Stimulated activated CD4-positive, alpha-beta T cell treated with anti-CD3 and anti-CD28 coated beads, TNF-alpha, amount 100 ng/mL, for 24 hours (primary cell): ENCODE data around the gene IMP4.

Source experiments
- DNase-seq, 3 experiments: peaks; one replicate each; pipeline ENCODE4 v3.0.0-alpha.2; 2020; ENCODE audit warnings: low read depth in 3 of 3

IMP4 gene

DNA sequence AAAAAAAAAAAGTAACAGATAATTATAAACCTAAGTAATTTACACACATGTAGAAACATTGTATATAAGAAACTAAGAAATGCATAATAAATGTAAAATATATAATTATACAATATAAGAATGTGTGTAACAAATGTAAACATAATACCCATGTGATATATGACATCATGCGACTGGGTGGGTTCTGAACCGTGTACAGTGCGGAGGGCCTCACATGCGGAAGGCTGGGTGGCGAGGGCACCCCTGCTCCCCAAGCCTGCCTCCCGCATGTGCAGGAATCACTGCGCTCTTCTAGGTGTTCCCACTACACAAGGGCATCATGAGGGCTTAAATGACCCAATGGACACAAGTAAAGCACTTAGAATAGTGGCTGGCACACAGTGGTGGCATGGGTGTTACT is 15.2 kb downstream of the IMP4 start:
- DNase-seq: no peak

DNA sequence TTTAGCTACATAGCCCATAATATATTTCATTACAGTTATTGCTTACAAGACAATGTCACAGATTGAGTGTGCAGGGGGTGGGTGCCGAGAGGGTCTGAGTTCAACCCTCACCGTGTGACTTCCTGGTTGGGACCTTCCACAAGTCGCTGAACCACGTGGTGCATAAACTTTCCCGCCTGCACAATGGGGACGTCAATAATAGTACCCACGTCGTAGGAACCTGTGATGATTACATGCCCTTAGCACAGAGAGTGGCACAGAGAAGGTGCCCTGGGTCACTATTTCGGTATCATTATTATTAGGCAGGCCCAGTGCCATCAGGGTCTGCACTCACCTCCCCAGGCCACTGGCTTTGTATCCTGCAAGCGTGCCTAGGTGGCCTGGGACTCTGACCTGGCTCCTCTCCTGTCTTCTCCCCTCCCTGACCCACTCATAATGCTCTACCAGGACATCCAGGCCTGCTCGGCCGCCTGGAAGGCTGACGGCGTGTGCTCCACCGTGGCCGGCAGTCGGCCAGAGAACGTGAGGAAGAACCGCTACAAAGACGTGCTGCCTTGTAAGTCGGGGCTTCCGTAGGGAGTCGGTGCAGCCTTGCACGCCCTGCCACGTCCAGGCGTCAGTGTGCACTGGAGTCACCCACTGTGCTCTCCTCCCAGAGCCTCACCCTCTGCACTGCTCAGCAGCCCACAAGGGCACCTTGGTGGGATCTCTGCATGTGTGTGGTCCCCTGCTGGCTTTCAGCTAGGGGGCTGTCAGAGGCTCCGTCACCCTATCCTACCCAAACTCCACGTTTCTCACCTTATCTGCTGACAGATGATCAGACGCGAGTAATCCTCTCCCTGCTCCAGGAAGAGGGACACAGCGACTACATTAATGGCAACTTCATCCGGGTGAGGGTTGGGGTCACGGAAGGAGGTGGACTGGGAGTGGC is 16.0 kb downstream of the IMP4 start:
- no peak for DNase-seq

DNA sequence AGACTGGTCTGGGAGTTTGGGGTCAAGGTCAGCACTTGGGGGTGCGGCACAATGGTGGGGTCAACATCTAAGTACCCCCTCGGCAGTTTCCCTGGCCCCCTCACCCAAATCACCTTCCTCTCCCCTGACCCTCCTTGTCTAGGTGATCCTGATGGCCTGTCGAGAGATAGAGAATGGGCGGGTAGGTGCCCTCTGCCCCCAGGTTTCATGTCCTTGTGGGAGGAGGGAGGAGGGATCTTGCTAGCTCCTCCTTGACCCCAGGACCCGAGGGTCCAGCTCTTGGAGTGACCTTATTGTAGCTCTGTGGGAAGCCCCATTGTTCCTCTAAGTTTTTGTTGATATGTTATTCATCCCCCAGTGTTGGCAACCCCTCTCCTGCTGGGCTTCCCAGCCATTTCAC is 16.8 kb downstream of the IMP4 start:
- DNase-seq: no peak

DNA sequence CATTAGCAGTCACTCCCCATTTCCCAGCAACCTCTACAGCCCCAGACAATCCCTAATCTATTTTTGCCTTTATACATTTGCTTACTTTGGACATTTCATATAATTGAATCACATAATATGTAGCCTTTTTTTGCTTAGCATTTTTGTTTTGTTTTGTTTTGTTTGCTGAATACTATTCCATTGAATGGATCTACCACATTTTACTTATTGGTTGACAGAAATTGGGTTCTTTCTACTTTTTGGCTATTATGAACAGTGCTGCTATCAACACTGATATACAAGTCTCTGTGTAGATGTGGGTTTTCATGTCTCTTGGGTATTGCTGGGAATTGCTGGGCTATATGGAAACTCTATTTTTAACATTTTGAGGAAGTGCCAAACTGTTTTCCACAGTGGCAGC is 20.8 kb downstream of the IMP4 start:
- DNase-seq: no peak

DNA sequence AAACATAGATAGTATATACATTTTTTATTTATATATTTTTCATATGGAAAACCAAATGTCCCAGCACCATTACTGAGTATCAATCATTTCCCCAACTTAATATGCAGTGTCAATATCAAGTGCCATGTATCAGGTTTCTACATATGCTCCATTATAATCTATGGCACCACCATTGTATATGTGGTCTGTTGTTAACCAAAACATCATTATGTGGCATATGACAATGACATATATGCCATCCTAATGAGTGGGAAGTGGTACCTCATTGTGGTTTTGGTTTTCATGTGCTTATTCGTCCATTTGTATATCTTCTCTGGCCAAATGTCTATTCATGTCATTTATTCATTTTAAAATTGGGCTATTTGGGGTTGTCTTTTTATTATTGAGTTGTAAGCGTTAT is 22.4 kb downstream of the IMP4 start:
- no peak for DNase-seq

DNA sequence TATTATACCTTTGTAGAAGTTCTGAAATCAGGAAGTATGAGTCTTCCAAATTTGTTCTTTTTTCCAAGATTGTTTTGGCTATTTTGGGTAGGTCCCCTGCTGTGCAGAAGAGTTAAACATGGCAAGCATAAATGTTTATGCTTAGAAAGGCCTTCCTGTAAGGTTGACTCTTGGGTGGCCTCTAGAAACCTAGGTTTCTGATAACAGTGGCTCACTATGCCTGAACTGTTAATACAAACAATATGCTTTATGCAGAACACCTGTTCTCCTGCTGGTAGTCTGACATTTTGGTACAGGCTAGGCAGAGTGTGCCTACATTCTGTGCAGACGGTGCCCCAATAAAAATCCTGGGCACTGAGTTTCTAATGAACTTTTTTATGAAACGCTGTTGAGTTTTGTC is 23.3 kb downstream of the IMP4 start:
- DNase-seq: no peak

DNA sequence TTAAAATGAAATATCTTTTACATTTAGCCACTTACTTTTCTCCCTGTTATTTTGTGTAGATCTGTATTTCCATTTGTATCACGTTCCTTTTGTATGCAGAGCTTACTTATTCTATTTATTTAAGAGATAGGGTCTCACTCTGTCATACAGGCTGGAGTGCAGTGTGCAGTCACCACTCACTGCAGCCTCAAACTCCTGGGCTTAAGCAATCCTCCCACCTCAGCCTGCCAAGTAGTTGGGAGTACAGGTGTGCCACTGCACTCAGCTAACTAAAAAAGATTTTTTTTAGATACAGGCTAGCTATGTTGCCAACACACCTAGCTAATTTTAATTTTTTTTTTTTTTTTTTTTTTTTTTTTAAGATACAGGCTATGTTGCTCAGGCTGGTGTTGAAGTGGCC is 24.0 kb downstream of the IMP4 start:
- no peak for DNase-seq

DNA sequence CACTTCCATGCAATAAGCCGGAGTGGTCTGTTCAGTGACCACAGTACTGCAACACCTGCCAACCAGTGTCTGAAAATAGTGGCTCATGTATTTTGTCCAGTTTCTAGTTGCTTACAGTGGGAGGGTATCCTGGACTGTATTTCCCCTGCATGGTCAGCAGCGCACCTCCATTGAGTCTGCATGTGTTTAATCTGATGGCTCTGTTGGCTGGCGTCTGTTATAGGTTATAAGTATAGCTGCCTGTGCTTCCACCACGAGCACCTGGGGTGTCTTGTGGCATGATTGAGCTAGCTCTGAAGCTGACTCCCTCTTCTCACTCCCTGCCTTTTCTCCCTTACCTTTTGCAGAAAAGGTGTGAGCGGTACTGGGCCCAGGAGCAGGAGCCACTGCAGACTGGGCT is 26.1 kb downstream of the IMP4 start:
- DNase-seq: no peak

DNA sequence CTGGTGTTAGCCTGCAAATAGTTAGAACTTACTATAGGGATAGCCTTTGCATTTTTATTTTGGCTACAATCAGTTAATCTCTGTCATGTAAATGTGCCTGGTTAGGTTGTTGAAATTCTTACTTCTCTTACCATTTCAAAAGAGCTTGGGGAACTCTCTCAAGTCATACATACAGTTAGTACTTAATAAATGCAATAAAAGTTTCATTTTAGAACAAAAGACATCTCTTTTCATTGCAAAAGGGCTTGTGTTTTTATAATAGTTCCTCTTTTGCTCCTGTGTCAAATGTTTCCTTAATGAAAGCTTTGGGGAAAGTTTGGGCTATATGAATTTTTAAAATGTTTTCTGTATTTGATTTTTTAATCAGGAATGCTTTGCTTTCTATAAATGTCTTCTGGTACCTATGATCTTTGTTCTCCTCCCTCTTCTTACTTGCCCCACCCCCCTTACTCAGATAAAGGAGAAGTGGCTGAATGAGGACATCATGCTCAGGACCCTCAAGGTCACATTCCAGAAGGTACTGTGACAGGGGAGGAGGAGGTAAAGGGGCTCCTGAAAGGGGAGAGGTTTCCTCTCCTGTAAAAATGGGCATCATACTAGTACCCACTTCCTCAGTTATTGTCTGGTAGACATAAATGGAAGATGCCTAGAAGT is 26.7 kb downstream of the IMP4 start:
- no peak for DNase-seq

DNA sequence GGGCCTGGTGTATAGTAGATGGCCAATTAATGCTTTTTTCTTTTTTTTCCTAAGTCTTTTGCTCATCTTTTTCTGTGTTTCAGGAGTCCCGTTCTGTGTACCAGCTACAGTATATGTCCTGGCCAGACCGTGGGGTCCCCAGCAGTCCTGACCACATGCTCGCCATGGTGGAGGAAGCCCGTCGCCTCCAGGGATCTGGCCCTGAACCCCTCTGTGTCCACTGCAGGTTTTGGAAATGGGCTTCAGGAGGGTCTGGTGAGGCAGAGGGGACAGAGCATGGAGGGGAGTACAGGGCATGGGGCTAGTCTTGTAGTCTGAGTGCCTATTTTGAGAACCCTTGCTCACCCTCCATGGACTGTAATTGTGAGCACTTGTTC is 27.3 kb downstream of the IMP4 start:
- DNase-seq: no peak

DNA sequence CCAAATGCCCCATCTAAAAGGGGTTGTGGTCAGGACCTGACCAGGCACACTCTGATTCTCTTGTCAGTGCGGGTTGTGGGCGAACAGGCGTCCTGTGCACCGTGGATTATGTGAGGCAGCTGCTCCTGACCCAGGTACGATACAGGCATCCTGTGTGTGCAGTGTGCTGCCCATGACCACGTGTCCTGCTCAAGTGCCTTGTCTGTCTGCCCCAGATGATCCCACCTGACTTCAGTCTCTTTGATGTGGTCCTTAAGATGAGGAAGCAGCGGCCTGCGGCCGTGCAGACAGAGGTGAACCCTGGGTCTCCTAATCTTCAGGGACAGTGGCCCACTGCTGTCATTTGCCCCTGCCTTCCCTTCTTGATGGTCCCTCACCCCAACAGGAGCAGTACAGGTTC is 27.8 kb downstream of the IMP4 start:
- no peak for DNase-seq

DNA sequence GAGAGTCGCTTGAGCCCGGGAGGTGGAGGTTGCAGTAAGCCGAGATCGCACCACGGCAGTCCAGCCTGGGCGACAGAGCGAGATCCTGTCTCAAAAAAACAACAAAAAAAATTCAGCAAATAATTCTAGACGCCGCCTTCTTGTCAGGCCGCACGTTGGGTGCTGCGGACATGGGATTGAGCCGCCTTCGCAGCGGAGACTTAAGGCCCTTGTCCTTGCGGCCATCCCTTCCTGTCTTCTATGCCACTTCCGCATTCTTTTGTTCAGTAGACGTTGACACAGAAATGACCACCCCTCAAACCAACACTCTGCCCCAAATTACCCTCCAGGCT is 29.0 kb downstream of the IMP4 start:
- DNase-seq: no peak

DNA sequence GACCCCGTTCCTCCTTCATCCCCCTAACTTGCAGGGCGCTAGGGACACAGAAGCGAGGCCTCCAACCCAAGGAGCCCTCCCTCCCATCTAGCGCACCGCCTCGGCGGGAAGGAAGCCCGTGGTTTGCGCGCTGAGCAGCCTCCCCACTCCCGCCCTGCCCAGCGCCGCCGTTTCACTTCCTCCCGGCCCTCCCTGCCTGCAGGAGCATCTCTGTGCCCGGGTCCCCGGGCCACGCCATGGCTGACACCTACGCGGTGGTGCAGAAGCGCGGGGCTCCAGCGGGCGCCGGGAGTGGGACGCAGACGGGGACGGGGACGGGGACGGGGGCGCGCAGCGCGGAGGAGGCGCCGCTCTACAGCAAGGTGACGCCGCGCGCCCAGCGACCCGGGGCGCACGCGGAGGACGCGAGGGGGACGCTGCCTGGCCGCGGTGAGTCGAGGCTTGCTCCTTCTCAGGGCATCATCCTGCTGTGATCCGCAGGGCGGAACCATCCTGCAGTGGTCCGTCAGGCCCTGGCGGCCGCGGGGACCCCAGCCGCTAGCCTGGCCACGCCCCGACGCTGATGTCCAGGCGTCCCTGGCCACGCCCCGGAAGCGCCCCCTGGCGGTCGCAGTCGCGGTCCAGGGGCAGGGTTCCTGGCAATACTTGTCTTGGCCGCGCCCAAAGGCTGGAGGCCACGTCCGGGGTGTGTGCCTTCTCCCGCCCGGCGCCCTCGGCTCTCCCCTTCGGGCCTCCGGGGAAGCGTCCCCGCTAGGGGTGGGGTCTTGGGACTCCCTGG is 29.5 kb downstream of the IMP4 start:
- DNase-seq: peak; percentile 42 to 76 (median 44)

DNA sequence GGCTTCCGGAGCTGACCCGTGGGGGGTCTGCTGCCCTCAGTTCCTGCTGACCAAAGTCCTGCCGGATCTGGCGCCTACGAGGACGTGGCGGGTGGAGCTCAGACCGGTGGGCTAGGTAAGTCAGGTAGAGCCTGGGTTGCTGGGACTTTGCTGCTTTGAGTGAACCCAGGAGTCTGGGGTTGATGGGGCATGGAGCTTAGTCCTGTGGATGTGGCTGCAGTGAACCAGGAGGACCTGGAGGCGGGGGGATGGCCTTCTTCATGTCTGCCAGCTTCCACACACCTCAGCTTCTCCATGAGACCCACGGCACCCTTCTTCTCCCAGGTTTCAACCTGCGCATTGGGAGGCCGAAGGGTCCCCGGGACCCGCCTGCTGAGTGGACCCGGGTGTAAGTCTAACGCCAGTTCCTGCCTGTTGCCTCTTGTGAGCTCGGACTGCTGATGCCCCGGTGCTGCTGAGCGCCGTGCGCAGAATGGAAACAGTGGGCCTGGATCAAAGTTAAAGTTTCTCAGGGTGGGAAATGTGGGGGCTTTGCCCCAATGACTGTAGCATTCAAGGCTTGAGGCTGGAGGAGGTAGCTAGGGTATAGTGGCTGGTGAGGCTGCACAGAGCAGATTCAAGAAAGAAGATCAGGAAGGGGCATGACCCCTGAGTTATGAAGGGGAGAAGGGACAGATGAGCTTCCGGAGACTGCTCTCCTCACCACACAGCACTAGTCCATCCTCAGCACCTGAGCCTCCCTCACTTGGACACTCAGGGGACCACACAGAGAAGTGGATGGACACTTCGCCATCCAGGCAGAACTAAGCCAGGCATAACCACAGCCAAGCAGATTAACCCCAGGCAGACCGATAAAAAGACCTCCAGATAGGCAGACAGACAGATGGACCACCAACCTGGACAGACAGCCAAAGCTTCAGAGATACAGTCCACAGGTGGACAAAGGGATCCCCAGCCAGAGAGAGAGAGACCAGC is 30.4 kb downstream of the IMP4 start:
- no peak for DNase-seq

DNA sequence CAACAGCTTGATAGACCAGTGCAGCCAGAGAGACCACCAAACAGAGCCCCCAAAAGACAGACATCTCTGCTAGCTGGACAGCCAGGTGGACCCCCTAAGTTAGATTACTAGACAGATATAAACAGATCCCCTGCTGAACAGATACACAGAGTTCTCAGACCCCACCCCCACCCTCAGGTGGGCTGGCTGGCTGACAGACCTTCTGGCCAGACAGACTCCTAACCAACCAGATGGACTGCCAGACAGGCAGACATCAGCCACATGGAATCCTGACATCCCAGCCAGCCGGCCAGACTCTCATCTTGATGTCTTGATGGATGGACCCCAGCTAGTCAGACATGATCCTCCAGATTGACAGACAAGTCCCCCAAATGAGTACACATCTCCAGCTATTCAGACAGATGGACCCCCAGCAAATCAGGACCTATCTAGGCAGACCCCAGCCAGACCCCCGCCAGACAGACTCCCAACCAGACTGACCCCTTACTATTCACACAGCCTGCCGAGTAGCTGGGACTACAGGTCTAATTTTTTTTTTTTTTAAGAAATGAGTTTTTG is 31.2 kb downstream of the IMP4 start:
- DNase-seq: no peak

DNA sequence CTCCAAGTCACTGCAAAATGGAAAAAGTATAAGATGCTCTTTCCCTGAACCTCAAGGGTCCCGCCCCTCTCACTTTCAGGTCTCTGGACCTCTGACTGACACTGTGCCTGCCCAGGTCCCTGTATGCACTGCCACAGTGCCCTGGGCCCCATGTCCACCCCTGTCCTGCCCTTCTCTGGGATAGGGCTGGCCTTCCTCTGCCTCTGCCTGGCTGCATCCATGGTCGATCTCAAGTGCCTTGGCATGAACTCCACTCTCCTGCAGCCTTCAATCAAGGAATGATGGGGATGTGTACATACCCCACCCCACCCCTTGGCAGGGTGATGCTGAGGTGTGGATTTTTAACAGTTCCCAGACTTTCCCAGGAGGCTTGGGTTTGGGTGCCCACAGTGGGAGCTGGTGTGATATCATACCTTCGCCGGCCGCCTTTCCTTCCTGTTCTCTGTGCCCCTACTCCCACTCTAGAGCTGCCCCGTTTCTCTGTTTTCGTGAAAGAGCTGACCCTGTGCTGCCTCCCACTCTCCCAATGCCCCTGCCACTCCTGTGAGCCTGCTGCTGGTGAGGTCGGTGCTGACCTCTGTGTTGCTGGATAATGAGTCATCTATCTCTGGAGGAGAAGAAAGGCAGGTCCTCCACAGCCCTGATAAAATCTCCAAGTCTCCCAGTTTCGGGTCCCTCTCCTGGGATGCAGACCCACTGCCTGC is 32.0 kb downstream of the IMP4 start:
- no peak for DNase-seq

DNA sequence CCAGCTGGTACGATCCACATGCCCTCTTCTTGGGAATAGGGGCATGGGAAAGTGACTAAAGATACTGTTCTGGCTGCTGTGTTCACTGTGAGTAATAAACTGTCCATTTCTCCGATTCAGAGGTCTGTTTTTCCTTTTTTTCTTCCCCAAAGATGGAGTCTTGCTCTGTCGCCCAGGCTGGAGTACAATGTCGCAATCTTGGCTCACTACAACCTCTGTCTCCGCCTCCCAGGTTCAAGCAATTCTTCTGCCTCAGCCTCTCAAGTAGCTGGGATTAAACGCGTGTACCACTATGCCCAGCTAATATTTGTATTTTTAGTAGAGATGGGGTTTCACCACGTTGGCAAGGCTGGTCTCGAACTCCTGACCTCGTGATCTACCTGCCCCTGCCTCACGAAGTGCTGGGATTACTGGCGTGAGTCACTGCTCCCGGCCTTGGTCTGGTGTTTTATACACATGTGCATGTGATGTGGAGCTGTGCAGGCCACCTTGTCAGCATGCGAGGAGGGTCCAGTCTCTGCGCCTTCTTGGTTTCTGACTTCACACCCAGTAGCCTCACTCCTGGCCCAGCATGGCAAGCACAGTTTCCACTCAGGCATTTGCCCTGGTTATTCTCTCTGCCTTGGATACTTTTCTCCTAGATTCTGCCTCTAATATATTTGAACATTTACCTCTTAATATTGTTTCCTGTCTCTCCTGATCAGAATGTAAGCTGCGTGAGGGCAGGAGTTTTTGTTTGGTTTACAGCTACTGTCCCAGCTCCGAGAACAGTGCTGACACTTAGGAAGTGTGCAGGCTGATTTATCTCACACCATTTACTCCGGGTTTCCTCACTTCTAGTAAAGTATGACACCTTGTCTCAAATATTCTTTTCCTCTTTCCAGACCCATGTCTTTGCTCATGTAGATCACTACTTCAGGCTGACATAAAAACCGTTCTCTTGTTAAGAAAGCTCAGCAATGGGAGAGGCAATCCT is 32.9 kb downstream of the IMP4 start:
- no peak for DNase-seq

DNA sequence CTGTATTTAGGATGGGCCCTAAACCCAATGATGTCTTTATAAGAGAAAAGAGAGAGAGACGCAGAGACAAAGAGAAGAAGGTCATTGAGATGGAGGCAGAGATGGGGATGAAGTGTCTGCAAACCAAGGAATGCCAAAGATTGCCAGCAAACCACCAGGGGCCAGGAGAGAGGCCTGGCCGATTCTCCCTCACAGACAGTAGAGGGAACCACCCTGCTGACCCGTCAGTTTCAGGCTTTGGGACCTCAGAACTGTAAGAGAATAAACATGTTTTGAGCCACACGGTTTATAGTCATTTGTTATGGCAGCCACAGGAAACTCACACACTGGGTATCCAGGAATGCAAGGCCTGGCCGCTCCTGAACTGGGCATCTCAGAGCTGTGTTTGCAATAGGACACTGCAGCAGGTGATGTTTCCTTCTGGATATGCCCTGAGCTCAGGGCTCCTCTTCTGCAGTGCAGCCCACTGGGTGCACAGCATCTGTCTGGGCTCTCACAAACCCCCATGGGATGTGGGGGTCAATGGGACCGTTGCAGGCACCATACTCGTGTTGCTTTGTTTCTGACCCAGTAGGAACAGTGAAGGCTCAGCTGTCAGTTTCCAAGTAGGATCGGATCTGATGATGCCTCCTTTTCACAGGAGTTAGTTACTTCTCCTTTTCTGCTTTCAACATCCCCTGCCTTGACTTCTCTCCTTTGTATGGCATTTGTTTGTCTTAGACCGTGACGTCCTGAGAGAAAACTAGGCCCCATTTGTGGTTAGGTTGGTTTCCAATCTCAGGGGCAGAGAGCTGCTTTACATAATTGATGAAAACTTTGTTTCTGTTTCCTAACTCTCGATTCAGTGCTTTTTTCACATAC is 34.0 kb downstream of the IMP4 start:
- DNase-seq: no peak
